Neuronal stem cell (in vitro differentiated cells): ENCODE results near the gene CAMTA1.

Source experiments
- DNase-seq: peaks from one replicate; pipeline ENCODE4 v3.0.0-alpha.2; 2013; ENCODE audit warnings: low spot score
- H2AFZ ChIP-seq: one replicate; pipeline ENCODE4 v1.6.1; 2013; ENCODE audit warnings: mild to moderate bottlenecking, low read length, inconsistent platforms
- H2AK5ac ChIP-seq: 2 replicates; pipeline ENCODE4 v1.6.1; 2013; ENCODE audit warnings: low read depth, mild to moderate bottlenecking, inconsistent platforms, low read length, moderate library complexity, mixed read lengths
- H2BK120ac ChIP-seq: 2 replicates; pipeline ENCODE4 v1.6.1; 2013; ENCODE audit warnings: low read depth, mild to moderate bottlenecking, inconsistent platforms, low read length, moderate library complexity, mixed read lengths
- H2BK12ac ChIP-seq: one replicate; pipeline ENCODE4 v1.6.1; 2013; ENCODE audit warnings: low read length, inconsistent platforms
- H2BK15ac ChIP-seq: 2 replicates; pipeline ENCODE4 v1.6.1; 2013; ENCODE audit warnings: mild to moderate bottlenecking, low read length, inconsistent platforms, mixed read lengths
- H2BK5ac ChIP-seq: one replicate; pipeline ENCODE4 v1.6.1; 2013; ENCODE audit warnings: inconsistent platforms, mild to moderate bottlenecking, low read length, moderate library complexity
- H3K14ac ChIP-seq: one replicate; pipeline ENCODE4 v1.6.1; 2013; ENCODE audit warnings: low read length, inconsistent platforms
- H3K18ac ChIP-seq: 2 replicates; pipeline ENCODE4 v1.6.1; 2013; ENCODE audit warnings: low read length, inconsistent platforms
- H3K23ac ChIP-seq: 2 replicates; pipeline ENCODE4 v1.6.1; 2013; ENCODE audit warnings: low read depth, mild to moderate bottlenecking, mixed read lengths, low read length, inconsistent platforms; ENCODE audit not compliant: poor library complexity
- H3K27ac ChIP-seq: replicated peaks from 3 replicates; pipeline ENCODE4 v1.5.1; 2013; ENCODE audit warnings: low read length, inconsistent platforms
- H3K27me3 ChIP-seq, 3 experiments: 2 replicates each; pipeline ENCODE4 v1.6.1; 2013; ENCODE audit warnings: low read length in 3 of 3, mild to moderate bottlenecking in 2 of 3, inconsistent platforms in 1 of 3, low read depth in 1 of 3, mixed read lengths in 1 of 3, moderate library complexity in 1 of 3; ENCODE audit not compliant: control insufficient read depth in 3 of 3, insufficient read depth in 3 of 3
- H3K36me3 ChIP-seq, 2 donors: replicated peaks in 1 of 2; 2 replicates each; pipeline ENCODE4 v1.6.1; 2013; ENCODE audit warnings: low read length in 2 of 2; ENCODE audit not compliant: control insufficient read depth in 2 of 2, insufficient read depth in 2 of 2
- H3K4ac ChIP-seq: 2 replicates; pipeline ENCODE4 v1.6.1; 2013; ENCODE audit warnings: inconsistent platforms, mild to moderate bottlenecking, low read length, moderate library complexity
- H3K4me1 ChIP-seq, 2 donors: 1 replicate in 1 of 2; 2 replicates in 1 of 2; pipeline ENCODE4 v1.6.1; 2013; ENCODE audit warnings: low read length in 2 of 2, low read depth in 1 of 2; ENCODE audit not compliant: control insufficient read depth in 2 of 2, insufficient read depth in 1 of 2
- H3K4me2 ChIP-seq: one replicate; pipeline ENCODE4 v1.6.1; 2013; ENCODE audit warnings: mild to moderate bottlenecking, low read length, inconsistent platforms; ENCODE audit not compliant: insufficient read depth, poor library complexity, severe bottlenecking
- H3K4me3 ChIP-seq, 2 donors: 2 replicates each; pipeline ENCODE4 v1.5.1; 2013; ENCODE audit warnings: low read length in 2 of 2, mild to moderate bottlenecking in 2 of 2, inconsistent platforms in 1 of 2, moderate library complexity in 1 of 2
- H3K79me1 ChIP-seq: one replicate; pipeline ENCODE4 v1.6.1; 2013; ENCODE audit warnings: low read depth, mild to moderate bottlenecking, inconsistent platforms, low read length, moderate library complexity
- H3K9ac ChIP-seq: one replicate; pipeline ENCODE4 v1.6.1; 2013; ENCODE audit warnings: mild to moderate bottlenecking, low read depth, low read length, inconsistent platforms; ENCODE audit not compliant: poor library complexity
- H3K9me3 ChIP-seq, 2 donors: replicated peaks in 1 of 2; 2 replicates each; pipeline versions ENCODE3 to v1.6.1; 2013; ENCODE audit warnings: low read length in 2 of 2, mild to moderate bottlenecking in 2 of 2, inconsistent platforms in 1 of 2, low read depth in 1 of 2, mixed read lengths in 1 of 2, moderate library complexity in 1 of 2; ENCODE audit not compliant: control insufficient read depth in 2 of 2, insufficient read depth in 1 of 2
- H4K8ac ChIP-seq: one replicate; pipeline ENCODE4 v1.6.1; 2013; ENCODE audit warnings: low read depth, mild to moderate bottlenecking, inconsistent platforms, low read length, moderate library complexity
- H4K91ac ChIP-seq: one replicate; pipeline ENCODE4 v1.6.1; 2013; ENCODE audit warnings: low read length, low read depth, mild to moderate bottlenecking, inconsistent platforms; ENCODE audit not compliant: poor library complexity
- WGBS, 2 donors: extraction: QIAGEN DNeasy Blood & Tissue Kit; methylation state at CpG; one replicate each; pipeline ENCODE4 v1.1.7; 2013; ENCODE audit warnings: missing lambda C conversion rate in 2 of 2, mixed read lengths in 1 of 2; ENCODE audit not compliant: insufficient read length in 2 of 2, insufficient replicate concordance in 1 of 2; ENCODE audit errors: extremely low coverage in 2 of 2; 5-methylcytosine and 5-hydroxymethylcytosine counted together

The CAMTA1 gene

GRCh38 chr1:7640350-7640749, 855.1 kb downstream of the CAMTA1 start:
- no peak overlapping the region for H4K8ac ChIP-seq
- H2BK5ac ChIP-seq, result no peak overlapping the region
- no peak overlapping the region for H2BK15ac ChIP-seq
- H3K4me1 ChIP-seq, result peaks cover 2 to 15% of the 10 kb centered on the region in 2 donors
- no peaks in the 10 kb centered on the region for H3K79me1 ChIP-seq
- H2BK12ac ChIP-seq, result peak overlapping the region; percentile 76
- H3K4me2 ChIP-seq, result no peak overlapping the region
- peak overlapping the region; percentile 44 for H3K23ac ChIP-seq
- H3K4me3 ChIP-seq, result no peak overlapping the region
- H3K18ac ChIP-seq, result no peak overlapping the region
- H3K4ac ChIP-seq, result peak overlapping the region; percentile 30
- no CpG with 5 or more reads among the region's 18 CpGs for WGBS, 2 donors
- H3K9me3 ChIP-seq, result no peaks in the 10 kb centered on the region
- H4K91ac ChIP-seq, result no peak overlapping the region
- no peak overlapping the region for H3K9ac ChIP-seq
- DNase-seq, result no peak
- no peak overlapping the region for H3K27ac ChIP-seq
- no peak overlapping the region for H3K14ac ChIP-seq
- H2BK120ac ChIP-seq, result no peak overlapping the region
- H2AFZ ChIP-seq, result no peak overlapping the region
- H2AK5ac ChIP-seq, result peak overlapping the region; percentile 89
- H3K27me3 ChIP-seq, result peaks cover 0 to 27% (median 0%) of the 10 kb centered on the region in 3 experiments
- no peaks in the 10 kb centered on the region for H3K36me3 ChIP-seq

- H2BK120ac ChIP-seq, result no peak overlapping the region
- H3K23ac ChIP-seq, result no peak overlapping the region
- no CpG with 5 or more reads among the region's 18 CpGs for WGBS, 2 donors
- no peak overlapping the region for H4K8ac ChIP-seq
- no peak overlapping the region for H3K9ac ChIP-seq
- DNase-seq, result no peak
- H3K4me2 ChIP-seq, result no peak overlapping the region
- H3K9me3 ChIP-seq, result no peaks in the 10 kb centered on the region
- H2AK5ac ChIP-seq, result peak overlapping the region; percentile 60
- peak overlapping the region in 1 of 2 donors; percentile 17 for H3K4me3 ChIP-seq
- no peak overlapping the region for H4K91ac ChIP-seq
- peak overlapping the region; percentile 22 for H3K14ac ChIP-seq
- no peak overlapping the region for H2BK15ac ChIP-seq
- peak overlapping the region; percentile 74 for H2AFZ ChIP-seq
- no peak overlapping the region for H3K4ac ChIP-seq
- H2BK12ac ChIP-seq, result no peak overlapping the region
- H3K27me3 ChIP-seq, result peaks cover 0 to 27% (median 0%) of the 10 kb centered on the region in 3 experiments
- no peak overlapping the region for H2BK5ac ChIP-seq
- no peaks in the 10 kb centered on the region for H3K79me1 ChIP-seq
- no peaks in the 10 kb centered on the region for H3K36me3 ChIP-seq
- H3K27ac ChIP-seq, result no peak overlapping the region
- peaks cover 2 to 15% of the 10 kb centered on the region in 2 donors for H3K4me1 ChIP-seq
- peak overlapping the region; percentile 31 for H3K18ac ChIP-seq
These were observed 855.8 kb downstream of the CAMTA1 start for GRCh38 chr1:7640920-7641585.

- Histone ChIP-seq H3K4me3 (no peak overlapping the region), H3K4me2 (no peak overlapping the region), H4K8ac (no peak overlapping the region), H2BK15ac (no peak overlapping the region), H3K36me3 (no peaks in the 10 kb centered on the region), H3K18ac (peak overlapping the region; percentile 54), H2AK5ac (peak overlapping the region; percentile 60), H3K4ac (no peak overlapping the region), H3K23ac (peak overlapping the region; percentile 8), H3K9ac (no peak overlapping the region), H4K91ac (no peak overlapping the region), H2BK12ac (no peak overlapping the region), H3K27ac (no peak overlapping the region), H3K14ac (peak overlapping the region; percentile 49), H2BK120ac (no peak overlapping the region), H2BK5ac (no peak overlapping the region), H3K9me3 (no peaks in the 10 kb centered on the region), H3K4me1 (peaks cover 2 to 15% of the 10 kb centered on the region in 2 donors), H3K79me1 (no peaks in the 10 kb centered on the region), H2AFZ (no peak overlapping the region), H3K27me3 (peaks cover 0 to 27% (median 0%) of the 10 kb centered on the region in 3 experiments)
- WGBS, 2 donors, result no CpG with 5 or more reads among the region's 18 CpGs
- DNase-seq, result no peak
These were observed 856.5 kb downstream of the CAMTA1 start for GRCh38 chr1:7641587-7642417.

GRCh38 chr1:7642418-7642704, 857.1 kb downstream of the CAMTA1 start:
- no peak overlapping the region for H3K4me3 ChIP-seq
- H2AFZ ChIP-seq, result no peak overlapping the region
- no peaks in the 10 kb centered on the region for H3K36me3 ChIP-seq
- H4K8ac ChIP-seq, result no peak overlapping the region
- H3K23ac ChIP-seq, result peak overlapping the region; percentile 28
- no peaks in the 10 kb centered on the region for H3K9me3 ChIP-seq
- no peak overlapping the region for H2BK5ac ChIP-seq
- no CpG with 5 or more reads among the region's 9 CpGs for WGBS, 2 donors
- peak overlapping the region; percentile 77 for H2AK5ac ChIP-seq
- H2BK15ac ChIP-seq, result no peak overlapping the region
- no peak for DNase-seq
- no peak overlapping the region for H3K4me2 ChIP-seq
- no peak overlapping the region for H3K4ac ChIP-seq
- no peak overlapping the region for H3K14ac ChIP-seq
- peaks cover 2 to 15% of the 10 kb centered on the region in 2 donors for H3K4me1 ChIP-seq
- H3K27ac ChIP-seq, result no peak overlapping the region
- peaks cover 0 to 26% (median 0%) of the 10 kb centered on the region in 3 experiments for H3K27me3 ChIP-seq
- H3K9ac ChIP-seq, result peak overlapping the region; percentile 30
- H2BK120ac ChIP-seq, result no peak overlapping the region
- no peak overlapping the region for H2BK12ac ChIP-seq
- H3K79me1 ChIP-seq, result no peaks in the 10 kb centered on the region
- H4K91ac ChIP-seq, result peak overlapping the region; percentile 22
- peak overlapping the region; percentile 54 for H3K18ac ChIP-seq
